GM23338 (cell line): ENCODE measurements around the gene PPP2R5C. TPM values are rescaled to one million over a fixed set of nuclear protein-coding genes. Genes with fewer than 3 reads are reported as not detected.

ENCODE experiments used
- ATAC-seq: fragments of 200-7000 bp; cut with Tn5 transposase; 3 replicates; pipeline ENCODE4 v1.9.1; 2020
- DNase-seq: peaks from one replicate; pipeline ENCODE4 v3.0.0-alpha.2; 2015; ENCODE audit warnings: low spot score
- H2AFZ ChIP-seq: fragments of 200-600 bp; sonication (generic); 2 replicates; pipeline ENCODE4 v1.8.0; 2016; ENCODE audit warnings: antibody characterized with exemption, mild to moderate bottlenecking, moderate library complexity
- H3F3A ChIP-seq: fragments of 200-600 bp; sonication (generic); replicated peaks from 2 replicates; pipeline ENCODE4 v1.8.0; 2017; ENCODE audit warnings: antibody characterized with exemption, mixed run types, low read depth
- H3K27ac ChIP-seq: fragments of 200-600 bp; sonication (generic); 2 replicates; pipeline ENCODE4 v1.6.1; 2016; ENCODE audit warnings: low read depth
- H3K27me3 ChIP-seq: fragments of 200-600 bp; sonication (generic); 2 replicates; pipeline ENCODE4 v1.8.0; 2016; ENCODE audit warnings: mild to moderate bottlenecking, mixed run types, moderate library complexity; ENCODE audit not compliant: insufficient read depth
- H3K36me3 ChIP-seq: fragments of 200-600 bp; sonication (generic); 2 replicates; pipeline ENCODE4 v1.8.0; 2016; ENCODE audit warnings: mild to moderate bottlenecking; ENCODE audit not compliant: insufficient read depth
- H3K4me1 ChIP-seq: fragments of 200-600 bp; sonication (generic); 2 replicates; pipeline ENCODE4 v1.8.0; 2016; ENCODE audit warnings: mild to moderate bottlenecking, moderate library complexity; ENCODE audit not compliant: insufficient read depth
- H3K4me2 ChIP-seq: fragments of 200-600 bp; sonication (generic); 2 replicates; pipeline ENCODE4 v1.7.1; 2017; ENCODE audit warnings: mixed run types
- H3K4me3 ChIP-seq: fragments of 200-600 bp; sonication (generic); 2 replicates; pipeline ENCODE4 v1.6.1; 2016; ENCODE audit warnings: mixed run types
- H3K79me2 ChIP-seq: fragments of 200-600 bp; sonication (generic); replicated peaks from 2 replicates; pipeline ENCODE4 v1.8.0; 2017; ENCODE audit warnings: mild to moderate bottlenecking; ENCODE audit not compliant: insufficient read depth
- H3K9me2 ChIP-seq: fragments of 200-600 bp; sonication (generic); 2 replicates; pipeline ENCODE4 v1.8.0; 2017; ENCODE audit not compliant: insufficient read depth
- H4K20me1 ChIP-seq: fragments of 200-600 bp; sonication (generic); replicated peaks from 2 replicates; pipeline ENCODE4 v1.8.0; 2017; ENCODE audit warnings: mild to moderate bottlenecking; ENCODE audit not compliant: insufficient read depth
- H3K27ac Mint-ChIP-seq: 2 replicates; pipeline ENCODE4 v1.8.0; 2020; ENCODE audit warnings: inconsistent platforms, mild to moderate bottlenecking, moderate library complexity, mixed read lengths
- H3K27me3 Mint-ChIP-seq: 3 replicates; pipeline ENCODE4 v1.8.0; 2022; ENCODE audit warnings: low read depth, mild to moderate bottlenecking, moderate library complexity, mixed read lengths, inconsistent platforms; ENCODE audit not compliant: insufficient read depth, poor library complexity
- H3K36me3 Mint-ChIP-seq: 3 replicates; pipeline ENCODE4 v1.8.0; 2021; ENCODE audit warnings: low read depth, mild to moderate bottlenecking, inconsistent platforms, moderate library complexity, mixed read lengths
- H3K4me1 Mint-ChIP-seq: 3 replicates; pipeline ENCODE4 v1.8.0; 2020; ENCODE audit warnings: mild to moderate bottlenecking, inconsistent platforms, mixed read lengths
- H3K4me3 Mint-ChIP-seq: 3 replicates; pipeline ENCODE4 v1.8.0; 2021; ENCODE audit warnings: moderate library complexity, mild to moderate bottlenecking, inconsistent platforms, mixed read lengths
- H3K9me3 Mint-ChIP-seq: 3 replicates; pipeline ENCODE4 v1.8.0; 2020; ENCODE audit warnings: moderate library complexity, mild to moderate bottlenecking, inconsistent platforms, mixed read lengths
- CREB1 ChIP-seq: fragments of 250-450 bp; sonication (Bioruptor Pico); IDR thresholded peaks from 2 replicates; pipeline ENCODE4 v1.5.0; 2020; ENCODE audit warnings: low read depth, mild to moderate bottlenecking, moderate library complexity
- ETS1 ChIP-seq: IDR thresholded peaks from 2 replicates; pipeline ENCODE4 v1.6.1; 2016; ENCODE audit warnings: antibody characterized with exemption
- EZH2 ChIP-seq: fragments of 200-600 bp; sonication (generic); IDR thresholded peaks from one replicate; pipeline ENCODE4 v1.8.0; 2017; ENCODE audit warnings: antibody characterized with exemption, mild to moderate bottlenecking, low read depth; ENCODE audit not compliant: unreplicated experiment
- EZH2phosphoT487 ChIP-seq: fragments of 200-600 bp; sonication (generic); IDR thresholded peaks from one replicate; pipeline ENCODE4 v1.8.1; 2018; ENCODE audit warnings: antibody characterized with exemption; ENCODE audit not compliant: unreplicated experiment
- JUNB ChIP-seq: IDR thresholded peaks from one replicate; pipeline ENCODE4 v1.6.1; 2016; ENCODE audit warnings: antibody characterized with exemption; ENCODE audit not compliant: unreplicated experiment
- NANOG ChIP-seq: IDR thresholded peaks from 2 replicates; pipeline ENCODE4 v1.6.1; 2016; ENCODE audit warnings: antibody characterized with exemption, borderline replicate concordance
- POLR2AphosphoS5 ChIP-seq: IDR thresholded peaks from 2 replicates; pipeline ENCODE4 v1.6.1; 2016; ENCODE audit warnings: antibody characterized with exemption, low read depth
- STAT1 ChIP-seq: IDR thresholded peaks from one replicate; pipeline ENCODE4 v1.6.1; 2016; ENCODE audit warnings: antibody characterized with exemption; ENCODE audit not compliant: unreplicated experiment
- ZNF114 ChIP-seq: fragments of 250-450 bp; sonication (Bioruptor Pico); IDR thresholded peaks from 2 replicates; pipeline ENCODE4 v1.5.0; 2020; ENCODE audit warnings: mild to moderate bottlenecking, moderate library complexity
- ZNF331 ChIP-seq: fragments of 250-450 bp; sonication (Bioruptor Pico); IDR thresholded peaks from 2 replicates; pipeline ENCODE4 v1.5.0; 2020; ENCODE audit warnings: low read depth, mild to moderate bottlenecking, moderate library complexity
- ZNF462 ChIP-seq: fragments of 250-450 bp; sonication (Bioruptor Pico); IDR thresholded peaks from 2 replicates; pipeline ENCODE4 v1.5.0; 2020; ENCODE audit warnings: mild to moderate bottlenecking, moderate library complexity
- polyA plus RNA-seq: library from polyadenylated mRNA; unstranded; fragments of >200 nt; fragmentation: Nextera tagmentation; extraction: Ambion mirVana; gene quantifications from 2 replicates; pipeline ENCODE4 v1.2.1, GENCODE V29; 2016
- total RNA-seq: library from RNA; depleted of rRNA; stranded (reverse); fragments of >200 nt; shearing (Covaris generic); gene quantifications from 2 replicates; pipeline ENCODE4 v1.2.3, GENCODE V29; 2014
- TF ChIP-seq, protein P1 (sequence below): IDR thresholded peaks from one replicate; pipeline ENCODE4 v1.6.1; 2018; ENCODE audit warnings: antibody characterized with exemption; ENCODE audit not compliant: unreplicated experiment
- TF ChIP-seq, protein P2 (sequence below), 2 experiments: fragments of 200-600 bp in 1 of 2; sonication (generic) in 1 of 2; conservative IDR thresholded peaks; 2 replicates each; pipeline versions ENCODE4 v1.5.1 to v1.6.1; 2016 to 2017; ENCODE audit warnings: antibody characterized with exemption in 2 of 2, low read depth in 2 of 2, mild to moderate bottlenecking in 2 of 2, moderate library complexity in 1 of 2

The PPP2R5C gene
- total and polyA plus RNA-seq, 2 experiments from 2014 or later: 75.4 to 79.7 TPM

DNA sequence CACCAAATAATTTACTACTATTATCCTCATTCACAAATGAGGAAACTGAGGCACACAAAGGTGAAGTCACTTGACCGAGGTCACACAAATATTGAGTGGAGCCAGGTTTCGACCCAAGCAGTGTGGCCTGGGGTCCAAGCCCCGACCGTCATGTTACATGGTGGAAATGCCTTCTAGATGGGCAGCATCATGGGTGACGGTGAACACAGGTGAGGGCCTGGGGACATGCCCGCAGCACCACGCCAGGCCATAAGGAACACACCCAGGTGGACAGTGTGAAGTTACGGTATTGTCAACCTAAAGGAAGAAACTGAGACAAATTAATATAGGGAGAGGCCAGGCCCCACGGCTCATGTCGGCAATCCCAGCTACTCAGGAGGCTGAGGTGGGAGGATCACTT lies 167.6 kb downstream of the PPP2R5C start:
- H3K36me3 ChIP-seq: no peaks in the 10 kb centered on the region
- no peaks in the 10 kb centered on the region for H3K36me3 Mint-ChIP-seq
- no peaks in the 10 kb centered on the region for H3K4me1 Mint-ChIP-seq
- no peaks in the 10 kb centered on the region for H3K9me2 ChIP-seq
- peaks cover under 1% of the 10 kb centered on the region for H3K27me3 Mint-ChIP-seq
- ATAC-seq: no peak
- H3K4me3 Mint-ChIP-seq: no peak overlapping the region
- H3F3A ChIP-seq: 0 out of 2 replicates have a peak, but pooled peaks cover 2% of the 10 kb centered on the region
- 0 out of 2 replicates have a peak, but pooled peaks cover 7% of the 10 kb centered on the region for H4K20me1 ChIP-seq
- no peak overlapping the region for H3K27ac ChIP-seq
- no peak for DNase-seq
- no peak overlapping the region for H3K27ac Mint-ChIP-seq
- no peak overlapping the region for H3K4me3 ChIP-seq
- no peaks in the 10 kb centered on the region for H3K4me1 ChIP-seq
- H3K4me2 ChIP-seq: no peak overlapping the region
- TF ChIP-seq ZNF331 (CRISPR knock-in tag) (no peak), ZNF462 (CRISPR knock-in tag) (no peak), POLR2AphosphoS5 (no peak), EZH2phosphoT487 (no peak), STAT1 (no peak), CREB1 (no peak), EZH2 (no peak), NANOG (no peak), ZNF114 (CRISPR knock-in tag) (no peak), JUNB (no peak), ETS1 (no peak)
- TF ChIP-seq, protein P1, sequence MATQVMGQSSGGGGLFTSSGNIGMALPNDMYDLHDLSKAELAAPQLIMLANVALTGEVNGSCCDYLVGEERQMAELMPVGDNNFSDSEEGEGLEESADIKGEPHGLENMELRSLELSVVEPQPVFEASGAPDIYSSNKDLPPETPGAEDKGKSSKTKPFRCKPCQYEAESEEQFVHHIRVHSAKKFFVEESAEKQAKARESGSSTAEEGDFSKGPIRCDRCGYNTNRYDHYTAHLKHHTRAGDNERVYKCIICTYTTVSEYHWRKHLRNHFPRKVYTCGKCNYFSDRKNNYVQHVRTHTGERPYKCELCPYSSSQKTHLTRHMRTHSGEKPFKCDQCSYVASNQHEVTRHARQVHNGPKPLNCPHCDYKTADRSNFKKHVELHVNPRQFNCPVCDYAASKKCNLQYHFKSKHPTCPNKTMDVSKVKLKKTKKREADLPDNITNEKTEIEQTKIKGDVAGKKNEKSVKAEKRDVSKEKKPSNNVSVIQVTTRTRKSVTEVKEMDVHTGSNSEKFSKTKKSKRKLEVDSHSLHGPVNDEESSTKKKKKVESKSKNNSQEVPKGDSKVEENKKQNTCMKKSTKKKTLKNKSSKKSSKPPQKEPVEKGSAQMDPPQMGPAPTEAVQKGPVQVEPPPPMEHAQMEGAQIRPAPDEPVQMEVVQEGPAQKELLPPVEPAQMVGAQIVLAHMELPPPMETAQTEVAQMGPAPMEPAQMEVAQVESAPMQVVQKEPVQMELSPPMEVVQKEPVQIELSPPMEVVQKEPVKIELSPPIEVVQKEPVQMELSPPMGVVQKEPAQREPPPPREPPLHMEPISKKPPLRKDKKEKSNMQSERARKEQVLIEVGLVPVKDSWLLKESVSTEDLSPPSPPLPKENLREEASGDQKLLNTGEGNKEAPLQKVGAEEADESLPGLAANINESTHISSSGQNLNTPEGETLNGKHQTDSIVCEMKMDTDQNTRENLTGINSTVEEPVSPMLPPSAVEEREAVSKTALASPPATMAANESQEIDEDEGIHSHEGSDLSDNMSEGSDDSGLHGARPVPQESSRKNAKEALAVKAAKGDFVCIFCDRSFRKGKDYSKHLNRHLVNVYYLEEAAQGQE: no peak
- TF ChIP-seq, protein P2, sequence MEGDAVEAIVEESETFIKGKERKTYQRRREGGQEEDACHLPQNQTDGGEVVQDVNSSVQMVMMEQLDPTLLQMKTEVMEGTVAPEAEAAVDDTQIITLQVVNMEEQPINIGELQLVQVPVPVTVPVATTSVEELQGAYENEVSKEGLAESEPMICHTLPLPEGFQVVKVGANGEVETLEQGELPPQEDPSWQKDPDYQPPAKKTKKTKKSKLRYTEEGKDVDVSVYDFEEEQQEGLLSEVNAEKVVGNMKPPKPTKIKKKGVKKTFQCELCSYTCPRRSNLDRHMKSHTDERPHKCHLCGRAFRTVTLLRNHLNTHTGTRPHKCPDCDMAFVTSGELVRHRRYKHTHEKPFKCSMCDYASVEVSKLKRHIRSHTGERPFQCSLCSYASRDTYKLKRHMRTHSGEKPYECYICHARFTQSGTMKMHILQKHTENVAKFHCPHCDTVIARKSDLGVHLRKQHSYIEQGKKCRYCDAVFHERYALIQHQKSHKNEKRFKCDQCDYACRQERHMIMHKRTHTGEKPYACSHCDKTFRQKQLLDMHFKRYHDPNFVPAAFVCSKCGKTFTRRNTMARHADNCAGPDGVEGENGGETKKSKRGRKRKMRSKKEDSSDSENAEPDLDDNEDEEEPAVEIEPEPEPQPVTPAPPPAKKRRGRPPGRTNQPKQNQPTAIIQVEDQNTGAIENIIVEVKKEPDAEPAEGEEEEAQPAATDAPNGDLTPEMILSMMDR (conservative IDR thresholded peaks at IDR 0.05; ENCODE audit: low read depth in 2 of 2): no peak
- H3K79me2 ChIP-seq: no peaks in the 10 kb centered on the region
- no peaks in the 10 kb centered on the region for H3K27me3 ChIP-seq
- H2AFZ ChIP-seq: no peak overlapping the region
- H3K9me3 Mint-ChIP-seq: no peaks in the 10 kb centered on the region
